Liver (tissue), 3 donors: ENCODE measurements around the gene ACOT13.
"Not testable (repeated sequence)": the region's sequence is repeated elsewhere in the genome, so short reads cannot be mapped to it uniquely, and the experiment has no call there.

ENCODE experiments used
- SP1 ChIP-seq: IDR thresholded peaks from 2 replicates; pipeline ENCODE4 v1.6.1; 2018; ENCODE audit warnings: antibody characterized with exemption, mild to moderate bottlenecking
- TF ChIP-seq, protein P1 (sequence below): IDR thresholded peaks from 2 replicates; pipeline ENCODE4 v1.6.1; 2016; ENCODE audit warnings: antibody characterized with exemption
- TF ChIP-seq, protein P2 (sequence below): fragments of 150-350 bp; IDR thresholded peaks from 2 replicates; pipeline ENCODE4 v1.5.1; 2017; ENCODE audit warnings: improper control_type of control experiment, low read depth, low read length; ENCODE audit not compliant: missing input control
- TF ChIP-seq, protein P3 (sequence below): IDR thresholded peaks from 2 replicates; pipeline ENCODE4 v1.6.1; 2016; ENCODE audit warnings: antibody characterized with exemption, mild to moderate bottlenecking
- donor health status: healthy.
- donor health status: healthy.

DNA sequence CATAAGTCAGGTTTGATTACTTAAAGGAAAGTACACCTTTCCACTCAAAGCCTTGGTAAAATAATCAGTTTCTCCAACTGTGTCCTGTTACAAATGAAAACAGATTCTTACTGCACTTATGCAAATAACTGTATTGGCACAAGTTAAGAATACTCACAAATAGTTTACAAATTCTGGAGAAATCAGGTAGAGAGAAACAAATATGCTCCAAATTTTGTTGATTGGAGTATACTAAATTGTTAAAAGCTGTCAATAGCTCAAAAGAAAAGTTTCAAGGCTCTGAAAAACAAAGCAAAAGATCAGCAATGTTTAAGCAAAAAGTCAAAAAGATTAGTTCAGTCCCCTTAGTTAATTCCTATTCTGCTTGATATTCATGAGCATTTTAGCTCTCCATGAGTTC, 3.6 kb downstream of the ACOT13 start:
- TF ChIP-seq, protein P1, sequence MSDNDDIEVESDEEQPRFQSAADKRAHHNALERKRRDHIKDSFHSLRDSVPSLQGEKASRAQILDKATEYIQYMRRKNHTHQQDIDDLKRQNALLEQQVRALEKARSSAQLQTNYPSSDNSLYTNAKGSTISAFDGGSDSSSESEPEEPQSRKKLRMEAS, result not testable (repeated sequence)
- TF ChIP-seq, protein P2, sequence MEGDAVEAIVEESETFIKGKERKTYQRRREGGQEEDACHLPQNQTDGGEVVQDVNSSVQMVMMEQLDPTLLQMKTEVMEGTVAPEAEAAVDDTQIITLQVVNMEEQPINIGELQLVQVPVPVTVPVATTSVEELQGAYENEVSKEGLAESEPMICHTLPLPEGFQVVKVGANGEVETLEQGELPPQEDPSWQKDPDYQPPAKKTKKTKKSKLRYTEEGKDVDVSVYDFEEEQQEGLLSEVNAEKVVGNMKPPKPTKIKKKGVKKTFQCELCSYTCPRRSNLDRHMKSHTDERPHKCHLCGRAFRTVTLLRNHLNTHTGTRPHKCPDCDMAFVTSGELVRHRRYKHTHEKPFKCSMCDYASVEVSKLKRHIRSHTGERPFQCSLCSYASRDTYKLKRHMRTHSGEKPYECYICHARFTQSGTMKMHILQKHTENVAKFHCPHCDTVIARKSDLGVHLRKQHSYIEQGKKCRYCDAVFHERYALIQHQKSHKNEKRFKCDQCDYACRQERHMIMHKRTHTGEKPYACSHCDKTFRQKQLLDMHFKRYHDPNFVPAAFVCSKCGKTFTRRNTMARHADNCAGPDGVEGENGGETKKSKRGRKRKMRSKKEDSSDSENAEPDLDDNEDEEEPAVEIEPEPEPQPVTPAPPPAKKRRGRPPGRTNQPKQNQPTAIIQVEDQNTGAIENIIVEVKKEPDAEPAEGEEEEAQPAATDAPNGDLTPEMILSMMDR, result not testable (repeated sequence)
- TF ChIP-seq, protein P3, sequence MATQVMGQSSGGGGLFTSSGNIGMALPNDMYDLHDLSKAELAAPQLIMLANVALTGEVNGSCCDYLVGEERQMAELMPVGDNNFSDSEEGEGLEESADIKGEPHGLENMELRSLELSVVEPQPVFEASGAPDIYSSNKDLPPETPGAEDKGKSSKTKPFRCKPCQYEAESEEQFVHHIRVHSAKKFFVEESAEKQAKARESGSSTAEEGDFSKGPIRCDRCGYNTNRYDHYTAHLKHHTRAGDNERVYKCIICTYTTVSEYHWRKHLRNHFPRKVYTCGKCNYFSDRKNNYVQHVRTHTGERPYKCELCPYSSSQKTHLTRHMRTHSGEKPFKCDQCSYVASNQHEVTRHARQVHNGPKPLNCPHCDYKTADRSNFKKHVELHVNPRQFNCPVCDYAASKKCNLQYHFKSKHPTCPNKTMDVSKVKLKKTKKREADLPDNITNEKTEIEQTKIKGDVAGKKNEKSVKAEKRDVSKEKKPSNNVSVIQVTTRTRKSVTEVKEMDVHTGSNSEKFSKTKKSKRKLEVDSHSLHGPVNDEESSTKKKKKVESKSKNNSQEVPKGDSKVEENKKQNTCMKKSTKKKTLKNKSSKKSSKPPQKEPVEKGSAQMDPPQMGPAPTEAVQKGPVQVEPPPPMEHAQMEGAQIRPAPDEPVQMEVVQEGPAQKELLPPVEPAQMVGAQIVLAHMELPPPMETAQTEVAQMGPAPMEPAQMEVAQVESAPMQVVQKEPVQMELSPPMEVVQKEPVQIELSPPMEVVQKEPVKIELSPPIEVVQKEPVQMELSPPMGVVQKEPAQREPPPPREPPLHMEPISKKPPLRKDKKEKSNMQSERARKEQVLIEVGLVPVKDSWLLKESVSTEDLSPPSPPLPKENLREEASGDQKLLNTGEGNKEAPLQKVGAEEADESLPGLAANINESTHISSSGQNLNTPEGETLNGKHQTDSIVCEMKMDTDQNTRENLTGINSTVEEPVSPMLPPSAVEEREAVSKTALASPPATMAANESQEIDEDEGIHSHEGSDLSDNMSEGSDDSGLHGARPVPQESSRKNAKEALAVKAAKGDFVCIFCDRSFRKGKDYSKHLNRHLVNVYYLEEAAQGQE, result not testable (repeated sequence)
- TF ChIP-seq SP1, result not testable (repeated sequence)
